H1 (cell line): ENCODE results near the gene SLC6A18. TPM values are rescaled to one million over a fixed set of nuclear protein-coding genes. Genes with fewer than 3 reads are reported as not detected.

Source experiments
- CTCF ChIA-PET: fragments of 300-600 bp; sonication (Branson Sonifier 250); formaldehyde crosslinking; loops from one replicate; lab custom pipeline; 2021; ENCODE audit not compliant: partially characterized antibody; lab: Charles Lee
- POLR2A ChIA-PET: fragments of 300-600 bp; sonication (Branson Sonifier 250); formaldehyde crosslinking; loops from one replicate; lab custom pipeline; 2021; ENCODE audit warnings: inconsistent platforms; ENCODE audit not compliant: partially characterized antibody; lab: Charles Lee
- DNase-seq, 2 experiments: peaks; one replicate each; pipeline versions ENCODE4 v3.0.0 to v3.0.0-alpha.2; 2010 to 2022; ENCODE audit warnings: low spot score in 2 of 2, low read depth in 1 of 2, mixed read lengths in 1 of 2
- FAIRE-seq: peaks from 2 replicates; lab custom pipeline; 2011; peaks lifted over from hg19 to GRCh38; lab: Jason Lieb, UNC
- H2AFZ ChIP-seq: 2 replicates; pipeline ENCODE4 v1.8.1; 2012; ENCODE audit warnings: low read length, inconsistent platforms
- H2AK5ac ChIP-seq: 2 replicates; pipeline ENCODE4 v1.6.1; 2013; ENCODE audit warnings: low read depth, low read length
- H2BK120ac ChIP-seq: replicated peaks from 2 replicates; pipeline ENCODE3; 2013; ENCODE audit warnings: low read depth, low read length, inconsistent platforms
- H2BK12ac ChIP-seq: 2 replicates; pipeline ENCODE4 v1.6.1; 2013; ENCODE audit warnings: low read depth, low read length
- H2BK15ac ChIP-seq: 2 replicates; pipeline ENCODE4 v1.6.1; 2013; ENCODE audit warnings: low read length
- H2BK20ac ChIP-seq: 2 replicates; pipeline ENCODE4 v1.6.1; 2013; ENCODE audit warnings: low read length
- H2BK5ac ChIP-seq: 2 replicates; pipeline ENCODE4 v1.6.1; 2013; ENCODE audit warnings: low read depth, low read length
- H3K14ac ChIP-seq: 2 replicates; pipeline ENCODE4 v1.6.1; 2013; ENCODE audit warnings: inconsistent platforms; ENCODE audit not compliant: insufficient read length
- H3K18ac ChIP-seq: 2 replicates; pipeline ENCODE4 v1.6.1; 2013; ENCODE audit warnings: low read length; ENCODE audit errors: extremely low read depth
- H3K23ac ChIP-seq: 2 replicates; pipeline ENCODE4 v1.6.1; 2013; ENCODE audit warnings: inconsistent platforms; ENCODE audit not compliant: insufficient read length
- H3K23me2 ChIP-seq: 2 replicates; pipeline ENCODE4 v1.6.1; 2013; ENCODE audit warnings: low read depth, low read length
- H3K27ac ChIP-seq: 2 replicates; pipeline ENCODE4 v1.6.1; 2011; ENCODE audit warnings: low read depth, low read length, inconsistent platforms
- H3K27me3 ChIP-seq, 4 experiments: replicated peaks in 1 of 4; 1 replicate in 1 of 4; 2 replicates in 3 of 4; pipeline versions ENCODE4 v1.6.1 to v1.8.1; 2011 to 2013; ENCODE audit warnings: low read length in 3 of 4, mild to moderate bottlenecking in 3 of 4, inconsistent platforms in 2 of 4, mixed read lengths in 2 of 4, moderate library complexity in 1 of 4; ENCODE audit not compliant: control insufficient read depth in 3 of 4, insufficient read depth in 3 of 4; ENCODE audit errors: extremely low read depth in 1 of 4
- H3K36me3 ChIP-seq, 4 experiments: 2 replicates each; pipeline versions ENCODE4 v1.6.1 to v1.8.1; 2011 to 2013; ENCODE audit warnings: mild to moderate bottlenecking in 4 of 4, low read length in 3 of 4, moderate library complexity in 2 of 4, control low read depth in 1 of 4, inconsistent platforms in 1 of 4; ENCODE audit not compliant: insufficient read depth in 4 of 4, control insufficient read depth in 2 of 4
- H3K4ac ChIP-seq: replicated peaks from 2 replicates; pipeline ENCODE3; 2013; ENCODE audit warnings: low read length, low read depth, mixed read lengths, inconsistent platforms; ENCODE audit not compliant: insufficient read length
- H3K4me1 ChIP-seq, 4 experiments: replicated peaks in 1 of 4; 1 replicate in 1 of 4; 2 replicates in 3 of 4; pipeline versions ENCODE4 v1.6.1 to v1.8.1; 2011 to 2013; ENCODE audit warnings: low read length in 3 of 4, inconsistent platforms in 2 of 4, mixed read lengths in 1 of 4; ENCODE audit not compliant: insufficient read depth in 4 of 4, control insufficient read depth in 3 of 4
- H3K4me2 ChIP-seq, 2 experiments: 2 replicates each; pipeline versions ENCODE4 v1.6.1 to v1.8.1; 2011 to 2013; ENCODE audit warnings: low read depth in 2 of 2, low read length in 2 of 2, control low read depth in 1 of 2, inconsistent platforms in 1 of 2, mild to moderate bottlenecking in 1 of 2; ENCODE audit not compliant: insufficient read depth in 1 of 2
- H3K4me3 ChIP-seq, 4 experiments: fragments of 200-600, 300-600 bp in 1 of 4; sonication (generic), shearing (Covaris generic), sonication (Bioruptor Twin) in 1 of 4; 2 replicates each; pipeline versions ENCODE4 v1.5.1 to v1.8.1; 2011 to 2016; ENCODE audit warnings: low read length in 4 of 4, low read depth in 3 of 4, control low read depth in 2 of 4, inconsistent platforms in 2 of 4, mild to moderate bottlenecking in 2 of 4, mixed read lengths in 1 of 4, moderate library complexity in 1 of 4; ENCODE audit not compliant: insufficient read depth in 2 of 4; ENCODE audit errors: extremely low read depth in 1 of 4
- H3K56ac ChIP-seq: replicated peaks from 2 replicates; pipeline ENCODE3; 2013; ENCODE audit warnings: low read depth, mild to moderate bottlenecking, mixed read lengths, low read length, inconsistent platforms; ENCODE audit not compliant: insufficient read length
- H3K79me1 ChIP-seq: 2 replicates; pipeline ENCODE4 v1.6.1; 2013; ENCODE audit warnings: low read depth, low read length, control low read depth
- H3K79me2 ChIP-seq, 2 experiments: 2 replicates each; pipeline versions ENCODE4 v1.6.1 to v1.8.1; 2012 to 2013; ENCODE audit warnings: low read length in 2 of 2, mild to moderate bottlenecking in 2 of 2, inconsistent platforms in 1 of 2; ENCODE audit not compliant: insufficient read depth in 2 of 2, control insufficient read depth in 1 of 2
- H3K9ac ChIP-seq, 4 experiments: replicated peaks in 1 of 4; 1 replicate in 1 of 4; 2 replicates in 3 of 4; pipeline versions ENCODE4 v1.6.1 to v1.8.1; 2011 to 2013; ENCODE audit warnings: low read depth in 3 of 4, low read length in 3 of 4, control low read depth in 2 of 4, mild to moderate bottlenecking in 2 of 4, moderate library complexity in 2 of 4, inconsistent platforms in 1 of 4; ENCODE audit errors: extremely low read depth in 1 of 4
- H3K9me3 ChIP-seq, 2 experiments: 2 replicates each; pipeline versions ENCODE4 v1.6.1 to v1.8.1; 2012 to 2013; ENCODE audit warnings: mild to moderate bottlenecking in 2 of 2, moderate library complexity in 2 of 2, control low read depth in 1 of 2, inconsistent platforms in 1 of 2, low read depth in 1 of 2, low read length in 1 of 2, mixed read lengths in 1 of 2; ENCODE audit not compliant: insufficient read depth in 2 of 2
- H4K20me1 ChIP-seq, 2 experiments: replicated peaks in 1 of 2; 2 replicates each; pipeline versions ENCODE3 to v1.8.1; 2011 to 2013; ENCODE audit warnings: inconsistent platforms in 2 of 2, low read length in 2 of 2, mild to moderate bottlenecking in 1 of 2; ENCODE audit not compliant: insufficient read depth in 2 of 2, control insufficient read depth in 1 of 2
- H4K5ac ChIP-seq: 2 replicates; pipeline ENCODE4 v1.6.1; 2013; ENCODE audit warnings: low read length, low read depth, mixed read lengths, inconsistent platforms; ENCODE audit not compliant: insufficient read length
- H4K8ac ChIP-seq: 2 replicates; pipeline ENCODE4 v1.8.0; 2013; ENCODE audit warnings: mild to moderate bottlenecking, moderate library complexity, low read length, inconsistent platforms; ENCODE audit not compliant: insufficient read depth; ENCODE audit errors: extremely low read depth
- H4K91ac ChIP-seq: replicated peaks from 2 replicates; pipeline ENCODE3; 2013; ENCODE audit warnings: low read length, mixed read lengths, inconsistent platforms; ENCODE audit not compliant: insufficient read length
- CBX8 ChIP-seq: fragments of 300-800, 300-1000 bp; sonication (generic); IDR thresholded peaks from 2 replicates; pipeline ENCODE4 v1.7.1; 2016; ENCODE audit warnings: low read depth, low read length, borderline replicate concordance
- FOSL1 ChIP-seq: IDR thresholded peaks from 2 replicates; pipeline ENCODE4 v1.6.1; 2011; ENCODE audit warnings: mild to moderate bottlenecking, low read depth, low read length, moderate library complexity; ENCODE audit not compliant: insufficient read depth
- MAFK ChIP-seq: IDR thresholded peaks from 2 replicates; pipeline ENCODE4 v1.6.1; 2012; ENCODE audit warnings: low read depth, mild to moderate bottlenecking, improper control_type of control experiment, low read length
- POLR2A ChIP-seq, 2 experiments: IDR thresholded peaks; 1 replicate in 1 of 2; 2 replicates in 1 of 2; pipeline ENCODE4 v1.6.1; 2011; ENCODE audit warnings: low read depth in 2 of 2, low read length in 2 of 2, mild to moderate bottlenecking in 2 of 2; ENCODE audit errors: control extremely low read depth in 1 of 2
- SIX5 ChIP-seq: IDR thresholded peaks from 2 replicates; pipeline ENCODE4 v1.6.1; 2011; ENCODE audit warnings: mild to moderate bottlenecking, low read depth, low read length
- WGBS, 2 experiments: shearing (Covaris generic) in 1 of 2; methylation state at CpG; one replicate each; pipeline versions ENCODE4 v1.1.6 to v1.1.7; 2013 to 2015; ENCODE audit warnings: low lambda C conversion rate in 2 of 2, mixed read lengths in 2 of 2, inconsistent platforms in 1 of 2, low coverage in 1 of 2, missing lambda C conversion rate in 1 of 2; ENCODE audit not compliant: insufficient replicate concordance in 2 of 2, insufficient coverage in 1 of 2, insufficient read length in 1 of 2; ENCODE audit errors: extremely low coverage in 1 of 2, missing lambda C conversion rate in 1 of 2; 5-methylcytosine and 5-hydroxymethylcytosine counted together
- polyA plus RNA-seq, 7 experiments: library from polyadenylated mRNA; depleted of rRNA in 3 of 7; stranded (reverse) in 5 of 7; unstranded in 2 of 7; fragments of >200 nt in 5 of 7; fragments of 200-250 nt in 2 of 7; gene quantifications; 1 replicate in 5 of 7; 2 replicates in 1 of 7; 4 replicates in 1 of 7; pipeline versions ENCODE4 v1.2.1 to v1.2.3, GENCODE V29; 2011 to 2013; ENCODE audit warnings: missing spikeins in 2 of 7, mixed read lengths in 2 of 7
- total RNA-seq: library from RNA; stranded (reverse); fragmentation: NEBNext Ultra II Directional; extraction: Animal tissue kit (Norgen Biotek cat#: 25700); gene quantifications from 2 replicates; pipeline ENCODE4 v1.2.1, GENCODE V29; 2021
- TF ChIP-seq, protein P1 (sequence below), 3 experiments: IDR thresholded peaks; 1 replicate in 2 of 3; 2 replicates in 1 of 3; pipeline versions ENCODE4 v1.5.1 to v1.6.1; 2011; ENCODE audit warnings: low read length in 3 of 3, mild to moderate bottlenecking in 3 of 3, inconsistent platforms in 2 of 3, low read depth in 1 of 3, moderate library complexity in 1 of 3; ENCODE audit not compliant: insufficient read depth in 1 of 3; ENCODE audit errors: control extremely low read depth in 1 of 3
- TF ChIP-seq, protein P2 (sequence below): IDR thresholded peaks from 2 replicates; pipeline ENCODE4 v1.6.1; 2011; ENCODE audit warnings: low read length, improper control_type of control experiment
- TF ChIP-seq, protein P3 (sequence below): IDR thresholded peaks from 2 replicates; pipeline ENCODE4 v1.6.1; 2012; ENCODE audit warnings: inconsistent platforms

Gene SLC6A18
- total and polyA plus RNA-seq, 2 of the 8 experiments (the other 6 are each of a cell fraction or from before 2014, with no cell fraction given), result not detected

DNA sequence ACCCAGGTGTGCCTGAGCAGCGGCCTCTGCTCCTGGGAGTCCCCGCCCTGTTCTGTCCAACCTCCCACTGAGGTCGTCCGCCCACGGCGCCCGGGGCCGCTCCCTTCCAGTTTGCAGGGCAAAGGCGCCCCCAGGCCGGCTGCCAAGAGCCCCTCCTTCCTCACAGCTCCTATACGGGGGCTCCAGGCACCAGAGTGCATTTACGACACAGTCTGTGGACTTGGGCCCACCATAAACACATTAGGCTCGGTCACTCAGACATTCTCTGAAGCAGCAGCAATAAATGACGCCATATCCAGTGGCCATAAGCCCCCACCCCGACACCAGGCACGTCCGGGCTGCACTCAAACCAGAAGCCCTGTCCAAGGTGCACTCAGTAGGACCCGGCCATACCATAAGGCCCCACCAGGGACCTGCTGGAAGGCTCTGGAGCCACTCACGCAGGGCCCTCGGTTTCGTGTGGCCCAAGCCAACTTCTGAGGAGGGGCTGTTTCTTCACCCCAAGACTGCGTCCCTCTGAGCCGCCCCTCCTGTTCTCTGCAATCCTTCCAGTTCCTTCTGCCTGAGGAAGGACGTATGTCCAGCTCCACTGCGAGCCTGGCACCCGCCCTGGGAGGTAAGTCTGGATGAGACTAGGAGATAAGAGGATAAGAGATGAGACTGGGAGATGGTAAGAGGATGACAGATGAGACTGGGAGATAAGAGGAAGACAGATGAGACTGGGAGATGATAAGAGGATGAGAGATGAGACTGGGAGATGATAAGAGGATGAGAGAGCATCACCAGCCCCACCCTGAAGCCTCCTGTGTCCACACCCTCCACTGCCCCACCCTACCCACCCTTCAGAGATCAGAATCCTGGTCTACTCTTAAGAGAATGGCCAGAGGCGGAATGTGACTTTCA, 26.7 kb downstream of the SLC6A18 start:
- Histone ChIP-seq H3K4ac (no peak overlapping the region), H3K79me2 (no peaks in the 10 kb centered on the region), H3K4me1 (peaks cover 0 to 1% (median 0%) of the 10 kb centered on the region in 4 experiments; a peak in 3 of 7 replicates), H3K4me2 (no peak overlapping the region), H3K14ac (no peak overlapping the region), H2AK5ac (no peak overlapping the region), H4K91ac (no peak overlapping the region), H2BK12ac (no peak overlapping the region), H2AFZ (no peak overlapping the region), H3K56ac (no peak overlapping the region), H2BK20ac (no peak overlapping the region), H2BK120ac (no peak overlapping the region), H3K27ac (no peak overlapping the region), H3K23ac (no peak overlapping the region), H4K8ac (no peak overlapping the region), H4K5ac (no peak overlapping the region), H3K9ac (no peak overlapping the region), H2BK5ac (no peak overlapping the region), H4K20me1 (peaks cover 9 to 10% of the 10 kb centered on the region in 2 experiments), H3K79me1 (no peaks in the 10 kb centered on the region), H2BK15ac (no peak overlapping the region), H3K36me3 (no peaks in the 10 kb centered on the region), H3K27me3 (no peaks in the 10 kb centered on the region; a peak in 1 of 7 replicates), H3K4me3 (no peak overlapping the region), H3K9me3 (no peaks in the 10 kb centered on the region), H3K23me2 (no peaks in the 10 kb centered on the region), H3K18ac (no peak overlapping the region)
- ChIA-PET CTCF (no interaction called here), POLR2A (no interaction called here)
- FAIRE-seq (no peak), DNase-seq (no peak)
- 93% methylated on average over 27 of the region's 27 CpGs; no CpG with 5 or more reads in 1 of the 2 experiments for WGBS, 2 experiments
- TF ChIP-seq CBX8 (no peak), SIX5 (no peak), FOSL1 (no peak), MAFK (no peak), POLR2A (IDR thresholded peaks at IDR 0.05; ENCODE audit: control extremely low read depth in 1 of 2, low read depth in 2 of 2, low read length in 2 of 2) (no peak)
- TF ChIP-seq, protein P1, sequence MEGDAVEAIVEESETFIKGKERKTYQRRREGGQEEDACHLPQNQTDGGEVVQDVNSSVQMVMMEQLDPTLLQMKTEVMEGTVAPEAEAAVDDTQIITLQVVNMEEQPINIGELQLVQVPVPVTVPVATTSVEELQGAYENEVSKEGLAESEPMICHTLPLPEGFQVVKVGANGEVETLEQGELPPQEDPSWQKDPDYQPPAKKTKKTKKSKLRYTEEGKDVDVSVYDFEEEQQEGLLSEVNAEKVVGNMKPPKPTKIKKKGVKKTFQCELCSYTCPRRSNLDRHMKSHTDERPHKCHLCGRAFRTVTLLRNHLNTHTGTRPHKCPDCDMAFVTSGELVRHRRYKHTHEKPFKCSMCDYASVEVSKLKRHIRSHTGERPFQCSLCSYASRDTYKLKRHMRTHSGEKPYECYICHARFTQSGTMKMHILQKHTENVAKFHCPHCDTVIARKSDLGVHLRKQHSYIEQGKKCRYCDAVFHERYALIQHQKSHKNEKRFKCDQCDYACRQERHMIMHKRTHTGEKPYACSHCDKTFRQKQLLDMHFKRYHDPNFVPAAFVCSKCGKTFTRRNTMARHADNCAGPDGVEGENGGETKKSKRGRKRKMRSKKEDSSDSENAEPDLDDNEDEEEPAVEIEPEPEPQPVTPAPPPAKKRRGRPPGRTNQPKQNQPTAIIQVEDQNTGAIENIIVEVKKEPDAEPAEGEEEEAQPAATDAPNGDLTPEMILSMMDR (IDR thresholded peaks at IDR 0.05; ENCODE audit: control extremely low read depth in 1 of 3, insufficient read depth in 1 of 3, low read depth in 1 of 3, low read length in 3 of 3), result no peak
- TF ChIP-seq, protein P2, sequence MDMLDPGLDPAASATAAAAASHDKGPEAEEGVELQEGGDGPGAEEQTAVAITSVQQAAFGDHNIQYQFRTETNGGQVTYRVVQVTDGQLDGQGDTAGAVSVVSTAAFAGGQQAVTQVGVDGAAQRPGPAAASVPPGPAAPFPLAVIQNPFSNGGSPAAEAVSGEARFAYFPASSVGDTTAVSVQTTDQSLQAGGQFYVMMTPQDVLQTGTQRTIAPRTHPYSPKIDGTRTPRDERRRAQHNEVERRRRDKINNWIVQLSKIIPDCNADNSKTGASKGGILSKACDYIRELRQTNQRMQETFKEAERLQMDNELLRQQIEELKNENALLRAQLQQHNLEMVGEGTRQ, result no peak
- TF ChIP-seq, protein P3, sequence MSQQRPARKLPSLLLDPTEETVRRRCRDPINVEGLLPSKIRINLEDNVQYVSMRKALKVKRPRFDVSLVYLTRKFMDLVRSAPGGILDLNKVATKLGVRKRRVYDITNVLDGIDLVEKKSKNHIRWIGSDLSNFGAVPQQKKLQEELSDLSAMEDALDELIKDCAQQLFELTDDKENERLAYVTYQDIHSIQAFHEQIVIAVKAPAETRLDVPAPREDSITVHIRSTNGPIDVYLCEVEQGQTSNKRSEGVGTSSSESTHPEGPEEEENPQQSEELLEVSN, result no peak
